T-helper 17 cell (primary cell): ENCODE results near the gene BBS12. TPM values are rescaled to one million over a fixed set of nuclear protein-coding genes. Genes with fewer than 3 reads are reported as not detected.

Experiments
- ATAC-seq: fragments of 150-1000 bp; cut with Tn5 transposase; 2 replicates; pipeline ENCODE4 v1.10.0; 2021; ENCODE audit warnings: mild to moderate bottlenecking, moderate library complexity
- DNase-seq, 3 donors: peaks; one replicate each; pipeline versions ENCODE4 v3.0.0 to v3.0.0-alpha.2; 2020 to 2021
- H3K9me3 ChIP-seq: one replicate; pipeline ENCODE4 v1.7.0; 2013; ENCODE audit warnings: low read length, mild to moderate bottlenecking; ENCODE audit not compliant: control insufficient read depth, poor library complexity, severe bottlenecking
- H3K27ac Mint-ChIP-seq: one replicate; pipeline ENCODE4 v1.8.0; 2022; ENCODE audit warnings: mild to moderate bottlenecking, moderate library complexity, mixed read lengths
- H3K27me3 Mint-ChIP-seq: one replicate; pipeline ENCODE4 v1.8.0; 2022; ENCODE audit warnings: mixed read lengths
- H3K36me3 Mint-ChIP-seq: one replicate; pipeline ENCODE4 v1.8.0; 2022; ENCODE audit warnings: low read depth, mixed read lengths
- H3K4me1 Mint-ChIP-seq: one replicate; pipeline ENCODE4 v1.8.0; 2022; ENCODE audit warnings: mild to moderate bottlenecking, mixed read lengths
- H3K4me3 Mint-ChIP-seq: one replicate; pipeline ENCODE4 v1.8.0; 2022; ENCODE audit warnings: mild to moderate bottlenecking, moderate library complexity, mixed read lengths
- total RNA-seq, 4 donors: library from RNA in 2 of 4; stranded (reverse) in 2 of 4; gene quantifications; one replicate each; pipeline ENCODE4 v1.2.3 and lab custom pipeline; 2022 to 2026

BBS12 gene
- total RNA-seq, 2 donors from 2014 or later: 1.4 to 1.6 TPM

DNA sequence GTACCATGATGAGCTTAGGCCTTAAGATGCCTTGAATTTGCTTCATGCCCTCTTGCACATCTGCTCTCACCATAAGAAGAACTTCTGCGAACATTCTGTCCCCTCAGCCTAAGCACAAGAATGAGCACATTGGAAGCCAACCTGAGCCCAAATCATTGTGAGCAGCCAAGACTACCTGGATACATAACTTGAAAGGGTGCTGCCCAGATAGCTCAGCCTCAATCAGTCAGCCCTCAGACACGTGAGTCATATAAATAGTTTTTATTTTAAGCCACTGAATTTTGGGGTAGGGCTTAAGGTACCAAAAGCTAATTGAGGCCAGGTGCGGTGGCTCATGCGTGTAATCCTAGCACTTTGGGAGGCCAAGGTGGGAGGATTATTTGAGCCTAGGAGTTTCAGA, 27.5 kb upstream of the BBS12 start:
- no peak overlapping the region for H3K4me3 Mint-ChIP-seq
- H3K9me3 ChIP-seq: no peaks in the 10 kb centered on the region
- peaks cover 3% of the 10 kb centered on the region for H3K4me1 Mint-ChIP-seq
- H3K27me3 Mint-ChIP-seq: peaks cover 44% of the 10 kb centered on the region
- no peak overlapping the region for H3K27ac Mint-ChIP-seq
- ATAC-seq (no peak), DNase-seq (no peak)
- peaks cover 2% of the 10 kb centered on the region for H3K36me3 Mint-ChIP-seq

DNA sequence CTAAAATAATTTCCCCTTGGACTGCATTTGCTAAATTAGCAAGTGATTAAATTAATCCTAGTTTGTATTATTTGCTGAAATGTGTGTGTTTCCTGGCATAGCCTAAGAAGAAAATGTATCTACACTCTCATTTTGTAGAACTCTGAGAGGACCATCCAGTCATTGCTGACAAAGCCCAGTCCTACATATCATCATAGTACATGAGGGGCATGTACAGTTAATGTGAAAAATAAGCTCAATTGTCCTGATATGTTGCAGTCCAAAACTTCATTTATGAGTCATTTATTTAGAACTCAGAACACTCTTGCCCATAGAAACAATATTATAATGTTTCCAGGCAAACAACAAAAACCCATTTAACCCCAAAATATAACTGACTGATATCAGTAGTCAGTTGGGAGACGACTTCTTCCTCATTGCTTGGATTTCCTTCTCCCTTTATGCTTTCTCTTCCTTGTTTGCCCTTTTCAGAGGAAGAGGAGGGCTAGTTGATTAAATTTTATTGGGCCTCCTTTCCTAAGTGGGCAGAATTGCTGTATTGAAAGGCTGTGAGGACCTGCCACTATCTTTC, 26.9 kb upstream of the BBS12 start:
- Mint-ChIP-seq H3K4me1 (peaks cover 6% of the 10 kb centered on the region), H3K36me3 (no peaks in the 10 kb centered on the region), H3K4me3 (no peak overlapping the region), H3K27ac (no peak overlapping the region), H3K27me3 (peaks cover 44% of the 10 kb centered on the region)
- H3K9me3 ChIP-seq: no peaks in the 10 kb centered on the region
- ATAC-seq (no peak), DNase-seq (no peak)

DNA sequence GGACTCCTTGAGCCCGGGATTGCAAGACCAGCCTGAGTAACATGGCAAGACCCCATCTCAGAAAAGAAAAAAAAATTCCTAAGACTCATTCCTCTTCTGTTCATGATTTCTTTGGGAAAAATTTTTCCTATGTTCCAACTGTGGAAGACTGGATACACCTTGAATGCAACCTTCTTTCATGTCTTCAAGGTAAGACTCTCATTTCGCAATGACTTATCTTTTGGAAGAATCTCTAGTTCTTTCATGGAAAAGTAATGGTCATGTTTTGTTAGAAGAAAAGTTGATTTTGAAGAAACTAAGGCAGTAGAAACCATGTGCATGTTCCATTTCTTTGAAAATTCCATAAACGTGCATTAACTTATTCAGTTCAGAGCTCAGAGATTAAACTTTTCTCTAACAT, 26.0 kb upstream of the BBS12 start:
- H3K4me3 Mint-ChIP-seq: no peak overlapping the region
- DNase-seq (no peak), ATAC-seq (no peak)
- H3K27ac Mint-ChIP-seq: no peak overlapping the region
- no peaks in the 10 kb centered on the region for H3K9me3 ChIP-seq
- peaks cover 8% of the 10 kb centered on the region for H3K4me1 Mint-ChIP-seq
- H3K27me3 Mint-ChIP-seq: peaks cover 47% of the 10 kb centered on the region
- H3K36me3 Mint-ChIP-seq: no peaks in the 10 kb centered on the region

DNA sequence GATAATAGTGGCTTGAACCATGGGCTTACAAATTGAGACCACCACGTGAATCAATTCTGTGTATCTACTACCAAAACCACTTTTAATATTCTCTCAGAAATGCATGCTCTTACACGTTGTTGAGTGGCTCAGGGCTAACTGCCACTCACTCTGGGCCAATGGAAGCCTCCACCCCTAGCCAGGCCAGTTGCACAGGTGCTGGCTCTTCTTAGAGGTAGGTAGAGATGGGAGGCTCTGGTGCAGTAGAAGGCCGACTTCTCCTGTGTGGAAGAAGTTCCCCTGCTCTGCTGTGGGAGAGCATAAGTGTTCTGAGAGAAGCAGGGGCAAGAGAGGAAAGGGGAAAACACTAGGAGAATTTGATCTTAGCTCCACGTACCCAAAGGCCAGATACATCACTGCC, 25.0 kb upstream of the BBS12 start:
- peaks cover 8% of the 10 kb centered on the region for H3K4me1 Mint-ChIP-seq
- no peaks in the 10 kb centered on the region for H3K9me3 ChIP-seq
- peaks cover 53% of the 10 kb centered on the region for H3K27me3 Mint-ChIP-seq
- ATAC-seq: no peak
- H3K4me3 Mint-ChIP-seq: no peak overlapping the region
- no peaks in the 10 kb centered on the region for H3K36me3 Mint-ChIP-seq
- no peak for DNase-seq
- no peak overlapping the region for H3K27ac Mint-ChIP-seq

DNA sequence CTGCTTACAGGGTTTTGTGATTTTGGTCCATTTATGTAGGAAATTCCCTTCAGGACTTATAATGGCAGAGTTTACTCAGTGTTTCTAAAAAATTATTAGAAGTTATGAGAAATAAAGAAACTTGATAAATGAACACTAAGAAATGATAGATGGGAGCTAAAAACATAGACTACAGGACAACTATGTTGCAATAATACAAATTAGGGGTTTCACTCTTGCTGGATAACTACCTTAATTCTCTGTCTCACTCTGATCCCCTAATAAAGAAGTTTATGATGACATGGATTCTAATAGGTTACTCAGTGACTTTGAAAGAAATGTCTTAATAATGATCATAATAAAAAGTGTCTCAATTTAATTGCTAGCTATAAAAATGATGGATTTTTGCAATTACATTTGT, 23.3 kb upstream of the BBS12 start:
- H3K4me3 Mint-ChIP-seq: no peak overlapping the region
- no peaks in the 10 kb centered on the region for H3K36me3 Mint-ChIP-seq
- ATAC-seq (no peak), DNase-seq (no peak)
- H3K27me3 Mint-ChIP-seq: peaks cover 57% of the 10 kb centered on the region
- H3K27ac Mint-ChIP-seq: no peak overlapping the region
- no peaks in the 10 kb centered on the region for H3K9me3 ChIP-seq
- peaks cover 8% of the 10 kb centered on the region for H3K4me1 Mint-ChIP-seq

DNA sequence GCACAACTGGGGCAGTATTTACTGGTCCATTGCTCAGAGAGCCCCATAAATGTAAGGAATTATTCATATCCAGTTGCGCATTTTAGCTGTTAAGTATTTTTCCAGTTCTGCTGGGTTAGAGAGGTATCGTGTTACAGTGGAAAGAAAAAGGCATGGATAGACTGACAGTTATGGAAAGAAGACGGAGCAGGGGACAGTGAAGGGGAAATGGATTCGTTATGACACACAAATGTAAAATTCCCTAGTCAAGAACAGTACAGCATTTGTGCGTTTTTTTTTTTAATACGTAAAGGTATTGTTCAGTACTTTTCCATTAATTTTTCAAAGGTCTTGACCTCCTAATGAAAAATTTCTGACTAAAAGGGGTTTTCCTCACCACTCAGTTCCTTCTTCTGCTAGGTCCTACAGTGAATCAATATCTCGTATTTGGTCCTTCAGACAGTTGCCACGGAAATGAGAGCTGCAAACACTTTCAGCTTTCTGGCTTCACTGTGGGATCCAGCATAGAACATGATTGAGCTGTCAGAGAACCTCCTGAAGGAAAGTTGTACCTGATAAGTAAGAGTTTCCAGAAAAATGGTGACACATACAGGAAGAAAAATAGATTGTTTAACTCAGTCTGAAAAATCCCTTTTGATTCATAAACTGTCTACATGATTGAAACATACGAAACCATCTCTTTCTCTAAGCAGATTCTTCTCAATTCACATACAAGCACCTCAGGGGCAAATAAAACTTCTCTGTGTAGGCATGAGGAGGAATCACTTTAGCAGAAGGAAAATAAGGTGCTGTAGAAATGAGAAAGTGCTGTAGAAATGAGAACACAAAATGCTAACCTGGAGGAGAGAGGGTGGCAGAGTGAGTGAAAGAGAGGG, 21.8 kb upstream of the BBS12 start:
- peaks cover 8% of the 10 kb centered on the region for H3K4me1 Mint-ChIP-seq
- peak overlapping the region; percentile 2 for H3K27ac Mint-ChIP-seq
- no peak overlapping the region for H3K4me3 Mint-ChIP-seq

DNA sequence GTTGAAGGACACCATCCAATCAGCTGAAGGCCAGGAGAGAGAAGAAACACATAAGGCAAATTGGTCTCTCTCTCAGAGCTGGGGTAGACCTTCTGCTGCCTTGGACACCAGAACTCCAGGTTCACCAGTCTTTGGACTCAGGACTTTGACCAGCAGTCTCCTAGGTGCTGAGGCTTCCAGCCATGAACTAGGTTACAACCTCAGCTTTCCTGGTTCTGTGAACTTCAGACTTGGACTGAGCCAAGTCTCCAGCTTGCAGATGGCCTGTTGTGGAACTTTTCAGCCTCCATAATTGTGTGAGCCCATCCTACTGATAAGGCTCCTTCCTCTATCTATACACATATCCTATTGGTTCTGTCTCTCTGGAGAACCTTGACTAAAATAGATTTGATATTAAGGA, 20.6 kb upstream of the BBS12 start:
- H3K27ac Mint-ChIP-seq: no peak overlapping the region
- H3K36me3 Mint-ChIP-seq: no peaks in the 10 kb centered on the region
- H3K4me1 Mint-ChIP-seq: peaks cover 11% of the 10 kb centered on the region
- no peaks in the 10 kb centered on the region for H3K9me3 ChIP-seq
- H3K4me3 Mint-ChIP-seq: no peak overlapping the region
- peaks cover 44% of the 10 kb centered on the region for H3K27me3 Mint-ChIP-seq
- DNase-seq (no peak), ATAC-seq (no peak)

More for the DNA sequence above, 21.8 kb upstream of the BBS12 start:
- H3K36me3 Mint-ChIP-seq: no peaks in the 10 kb centered on the region
- peak; percentile 35 for ATAC-seq
- no peak for DNase-seq
- H3K9me3 ChIP-seq: no peaks in the 10 kb centered on the region
- H3K27me3 Mint-ChIP-seq: peaks cover 52% of the 10 kb centered on the region

DNA sequence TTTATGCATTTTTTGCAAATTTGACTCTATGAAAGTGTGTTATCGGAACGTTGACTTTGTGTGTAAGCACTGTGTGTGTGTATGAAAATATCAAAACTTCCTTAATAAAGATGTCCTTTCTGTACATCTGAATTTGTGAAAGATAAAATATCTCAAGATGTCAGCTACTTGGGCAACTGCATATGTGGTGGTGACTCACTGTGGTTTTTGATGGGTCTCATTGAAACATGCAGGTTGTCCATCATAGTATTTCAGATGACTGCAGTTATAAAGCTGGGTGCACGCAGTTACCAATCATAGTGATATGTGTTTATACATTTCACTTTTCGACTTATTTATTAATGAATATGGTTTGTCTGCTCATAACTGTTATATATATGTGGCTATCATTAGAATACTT, 19.7 kb upstream of the BBS12 start:
- no peak for ATAC-seq
- no peaks in the 10 kb centered on the region for H3K36me3 Mint-ChIP-seq
- H3K9me3 ChIP-seq: no peaks in the 10 kb centered on the region
- DNase-seq: no peak
- H3K4me3 Mint-ChIP-seq: no peak overlapping the region
- peaks cover 39% of the 10 kb centered on the region for H3K27me3 Mint-ChIP-seq
- peaks cover 11% of the 10 kb centered on the region for H3K4me1 Mint-ChIP-seq
- H3K27ac Mint-ChIP-seq: no peak overlapping the region

DNA sequence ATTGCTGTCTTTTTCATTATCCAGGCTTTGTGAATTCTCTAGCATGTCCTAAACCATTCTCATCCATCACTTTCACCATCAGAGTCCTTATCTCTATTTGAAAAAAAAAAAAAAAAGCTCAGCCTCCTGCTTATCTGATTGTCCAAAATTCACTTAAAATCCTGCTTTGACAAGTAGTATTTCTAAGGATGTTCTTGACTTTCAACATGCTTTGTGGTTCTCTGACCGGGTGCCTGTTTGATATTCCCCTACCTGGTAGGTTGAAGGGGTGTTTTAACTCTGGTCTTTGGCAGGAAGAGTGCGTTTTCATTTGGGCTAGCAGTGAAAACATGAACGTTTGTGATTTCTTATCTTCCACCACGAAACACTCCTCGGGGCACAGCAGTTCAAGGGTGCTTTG, 17.3 kb upstream of the BBS12 start:
- ATAC-seq: no peak
- H3K27ac Mint-ChIP-seq: no peak overlapping the region
- no peak for DNase-seq
- H3K4me3 Mint-ChIP-seq: no peak overlapping the region
- peaks cover 39% of the 10 kb centered on the region for H3K27me3 Mint-ChIP-seq
- no peaks in the 10 kb centered on the region for H3K9me3 ChIP-seq
- H3K4me1 Mint-ChIP-seq: peaks cover 11% of the 10 kb centered on the region
- H3K36me3 Mint-ChIP-seq: no peaks in the 10 kb centered on the region

DNA sequence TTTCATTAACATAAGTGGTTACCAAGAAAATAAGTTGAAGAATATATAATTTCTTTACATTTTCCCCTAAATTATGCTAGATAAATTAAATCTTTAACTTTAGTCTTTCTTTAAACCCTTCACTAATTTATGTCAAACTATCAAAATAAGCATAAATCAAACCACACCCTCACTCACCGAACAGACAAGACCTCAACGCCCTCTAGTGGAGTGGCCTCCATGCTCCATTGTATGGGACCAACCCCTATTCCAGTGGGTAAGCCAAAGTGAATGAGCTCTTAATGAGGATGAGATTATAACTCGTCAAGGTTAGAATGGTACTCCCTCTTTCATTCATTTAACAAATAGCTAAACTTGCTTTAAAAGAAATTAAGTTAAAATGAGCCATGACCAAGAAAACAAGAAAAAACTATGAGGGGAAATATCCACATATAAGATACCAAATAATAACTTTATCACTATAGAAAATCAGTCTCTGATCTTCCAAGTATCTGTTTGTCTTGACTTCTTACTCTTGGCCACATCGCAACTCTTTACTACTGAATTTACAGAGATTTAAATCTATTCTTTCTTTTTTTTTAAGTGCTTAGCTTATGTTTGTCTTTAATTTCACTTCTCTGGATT, 15.6 kb upstream of the BBS12 start:
- H3K36me3 Mint-ChIP-seq: no peaks in the 10 kb centered on the region
- DNase-seq: peak; percentile 32 to 66 (median 35)
- peak; percentile 98 for ATAC-seq
- peaks cover 24% of the 10 kb centered on the region for H3K27me3 Mint-ChIP-seq
- H3K9me3 ChIP-seq: no peaks in the 10 kb centered on the region
- no peak overlapping the region for H3K27ac Mint-ChIP-seq
- H3K4me1 Mint-ChIP-seq: peaks cover 3% of the 10 kb centered on the region
- no peak overlapping the region for H3K4me3 Mint-ChIP-seq

DNA sequence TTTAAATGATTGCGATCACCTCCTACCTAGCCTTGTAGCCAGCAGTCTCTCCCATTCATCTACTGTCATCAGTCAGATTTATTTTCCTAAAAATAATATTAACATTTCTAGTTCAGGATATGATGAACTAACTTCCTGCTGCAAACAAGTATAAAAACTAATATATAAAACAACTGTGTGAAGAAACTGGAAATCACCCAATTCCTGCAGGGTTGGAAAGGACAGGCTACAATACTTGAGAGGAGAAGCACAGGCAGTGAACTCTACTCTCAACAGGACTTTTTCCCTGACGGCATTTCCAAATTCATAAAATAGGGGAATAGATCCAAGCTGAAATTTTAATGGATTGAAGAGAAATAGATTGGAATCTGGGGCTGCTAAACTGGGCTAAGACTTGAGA, 14.2 kb upstream of the BBS12 start:
- peaks cover 15% of the 10 kb centered on the region for H3K27me3 Mint-ChIP-seq
- no peak overlapping the region for H3K4me3 Mint-ChIP-seq
- peaks cover 3% of the 10 kb centered on the region for H3K4me1 Mint-ChIP-seq
- no peaks in the 10 kb centered on the region for H3K36me3 Mint-ChIP-seq
- H3K9me3 ChIP-seq: no peaks in the 10 kb centered on the region
- DNase-seq (no peak), ATAC-seq (no peak)
- H3K27ac Mint-ChIP-seq: no peak overlapping the region

DNA sequence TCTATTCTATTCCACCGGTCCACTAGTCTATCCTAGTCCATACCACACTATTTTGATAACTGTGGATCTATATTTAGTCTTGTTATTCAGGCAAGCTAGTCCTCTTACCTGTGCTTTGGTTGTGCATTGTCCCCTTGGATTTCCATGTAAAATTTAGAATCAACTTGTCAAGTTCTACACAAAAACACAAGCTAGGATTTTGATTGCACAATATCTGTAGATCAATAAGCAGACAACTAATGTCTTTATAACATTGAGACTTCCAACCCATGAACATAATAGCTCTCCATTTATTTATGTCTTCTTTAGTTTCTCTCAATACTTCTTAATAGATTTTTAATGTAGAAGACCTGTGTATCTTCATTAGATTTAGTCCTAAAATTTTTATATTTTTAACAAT, 10.2 kb upstream of the BBS12 start:
- peaks cover 21% of the 10 kb centered on the region for H3K27me3 Mint-ChIP-seq
- no peaks in the 10 kb centered on the region for H3K36me3 Mint-ChIP-seq
- H3K4me1 Mint-ChIP-seq: no peaks in the 10 kb centered on the region
- H3K9me3 ChIP-seq: no peaks in the 10 kb centered on the region
- no peak overlapping the region for H3K27ac Mint-ChIP-seq
- no peak for ATAC-seq
- H3K4me3 Mint-ChIP-seq: no peak overlapping the region
- no peak for DNase-seq

DNA sequence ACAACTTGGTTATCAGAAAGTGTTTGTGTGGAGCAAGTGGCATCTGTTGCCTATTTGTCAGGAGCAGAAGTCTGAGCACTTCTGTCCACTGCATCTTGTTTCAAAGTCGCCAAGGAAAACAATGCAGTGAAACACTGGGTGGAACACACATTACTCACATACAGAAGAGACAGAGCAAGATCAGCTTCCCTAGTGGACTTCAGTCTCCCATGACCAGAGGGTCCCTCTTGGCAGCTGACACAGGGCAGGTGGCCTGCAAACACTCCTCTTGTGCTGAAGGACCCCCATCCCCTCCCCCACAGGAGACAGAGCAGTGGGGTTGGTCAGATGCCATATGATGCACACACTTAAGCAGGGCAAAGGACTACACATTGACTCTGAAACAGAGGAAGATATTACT, 3.6 kb upstream of the BBS12 start:
- Mint-ChIP-seq H3K36me3 (no peaks in the 10 kb centered on the region), H3K4me3 (no peak overlapping the region), H3K4me1 (peaks cover 5% of the 10 kb centered on the region), H3K27me3 (no peaks in the 10 kb centered on the region), H3K27ac (no peak overlapping the region)
- DNase-seq (no peak), ATAC-seq (no peak)
- no peaks in the 10 kb centered on the region for H3K9me3 ChIP-seq
